Activated T-cell treated with anti-CD3 and anti-CD28 coated beads, Interleukin-2, amount 50 U/mL, for 24 hours (primary cell): ENCODE measurements around the gene TRAPPC3L.

Experiments used
- DNase-seq: peaks from one replicate; pipeline ENCODE4 v3.0.0-alpha.2; 2020
- H3K27ac Mint-ChIP-seq: 2 replicates; pipeline ENCODE4 v1.8.0; 2020; ENCODE audit warnings: mild to moderate bottlenecking, mixed read lengths
- H3K27me3 Mint-ChIP-seq: 2 replicates; pipeline ENCODE4 v1.8.0; 2020; ENCODE audit warnings: mixed read lengths
- H3K36me3 Mint-ChIP-seq: 2 replicates; pipeline ENCODE4 v1.8.0; 2020; ENCODE audit warnings: low read depth, mixed read lengths
- H3K4me1 Mint-ChIP-seq: 2 replicates; pipeline ENCODE4 v1.8.0; 2020; ENCODE audit warnings: low read depth, mixed read lengths
- H3K4me3 Mint-ChIP-seq: 2 replicates; pipeline ENCODE4 v1.8.0; 2020; ENCODE audit warnings: mild to moderate bottlenecking, moderate library complexity, mixed read lengths
- H3K9me3 Mint-ChIP-seq: 2 replicates; pipeline ENCODE4 v1.8.0; 2020; ENCODE audit warnings: mixed read lengths

The TRAPPC3L gene

GRCh38 chr6:116545651-116546050 is at the start of gene TRAPPC3L:
Gene TRAPPC3L (minus strand): TSS chr6:116545684. CDS start chr6:116545514, 170 bp downstream.
- no peaks in the 10 kb centered on the region for H3K36me3 Mint-ChIP-seq
- H3K4me1 Mint-ChIP-seq, result no peaks in the 10 kb centered on the region
- H3K27me3 Mint-ChIP-seq, result peaks cover 20% of the 10 kb centered on the region
- no peak within 1 kb of the TSS for H3K4me3 Mint-ChIP-seq
- H3K9me3 Mint-ChIP-seq, result no peaks in the 10 kb centered on the region
- no peak within 1 kb of the TSS for H3K27ac Mint-ChIP-seq
- no peak for DNase-seq

GRCh38 chr6:116595247-116595646 is 49.8 kb upstream of the TRAPPC3L start:
- peaks cover 87% of the 10 kb centered on the region for H3K36me3 Mint-ChIP-seq
- no peak overlapping the region for H3K27ac Mint-ChIP-seq
- DNase-seq, result no peak

DNA sequence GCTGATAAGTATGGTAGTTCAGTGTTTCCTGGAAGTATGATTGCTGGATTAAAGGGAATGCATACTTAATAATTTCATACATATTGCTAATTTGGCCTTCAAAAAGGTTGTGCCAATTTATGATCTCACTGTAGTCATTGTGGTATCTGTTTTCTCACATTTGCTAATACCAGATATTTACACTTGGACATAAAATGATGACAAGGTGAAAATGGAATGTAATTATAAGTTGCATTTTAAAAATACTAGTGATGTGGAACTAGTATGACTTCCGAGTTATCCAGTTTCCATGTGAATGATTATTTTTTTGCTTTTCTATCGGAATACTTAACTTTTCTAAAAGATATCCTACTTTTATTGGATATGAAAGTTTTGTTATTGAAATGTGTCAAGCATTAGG is 41.3 kb upstream of the TRAPPC3L start:
- no peak overlapping the region for H3K4me3 Mint-ChIP-seq
- no peaks in the 10 kb centered on the region for H3K9me3 Mint-ChIP-seq
- peaks cover 1% of the 10 kb centered on the region for H3K4me1 Mint-ChIP-seq
- H3K27me3 Mint-ChIP-seq, result no peaks in the 10 kb centered on the region
- H3K27ac Mint-ChIP-seq, result no peak overlapping the region
- DNase-seq, result no peak
- peaks cover 88% of the 10 kb centered on the region for H3K36me3 Mint-ChIP-seq

More at GRCh38 chr6:116595247-116595646, 49.8 kb upstream of the TRAPPC3L start:
- Mint-ChIP-seq H3K27me3 (no peaks in the 10 kb centered on the region), H3K4me3 (no peak overlapping the region), H3K4me1 (no peaks in the 10 kb centered on the region), H3K9me3 (no peaks in the 10 kb centered on the region)

GRCh38 chr6:116586276-116586675 is 40.8 kb upstream of the TRAPPC3L start:
- H3K36me3 Mint-ChIP-seq, result peaks cover 88% of the 10 kb centered on the region
- H3K9me3 Mint-ChIP-seq, result no peaks in the 10 kb centered on the region
- H3K4me3 Mint-ChIP-seq, result no peak overlapping the region
- peaks cover 4% of the 10 kb centered on the region for H3K4me1 Mint-ChIP-seq
- DNase-seq, result no peak
- no peak overlapping the region for H3K27ac Mint-ChIP-seq
- H3K27me3 Mint-ChIP-seq, result no peaks in the 10 kb centered on the region

DNA sequence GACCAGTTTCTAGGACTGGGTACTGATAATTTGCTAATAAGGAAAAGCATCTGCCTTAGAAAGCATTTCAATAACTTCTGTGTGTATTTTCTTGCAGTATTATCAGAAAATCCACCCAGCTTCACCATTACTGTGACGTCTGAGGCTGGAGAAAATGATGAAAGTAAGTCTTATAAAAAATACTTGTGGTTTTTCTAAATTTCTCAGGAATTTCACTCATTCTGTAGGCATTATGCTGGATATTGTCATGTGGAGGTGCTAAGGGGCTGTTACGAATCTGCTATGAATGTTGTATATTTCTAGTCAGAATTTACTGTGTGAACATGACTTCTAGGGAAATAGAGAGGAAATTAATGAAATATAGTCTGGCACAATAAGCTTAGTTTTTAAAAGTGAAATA is 34.7 kb upstream of the TRAPPC3L start:
- no peak for DNase-seq
- H3K4me3 Mint-ChIP-seq, result no peak overlapping the region
- H3K9me3 Mint-ChIP-seq, result no peaks in the 10 kb centered on the region
- H3K4me1 Mint-ChIP-seq, result peaks cover 39% of the 10 kb centered on the region
- H3K27me3 Mint-ChIP-seq, result no peaks in the 10 kb centered on the region
- H3K36me3 Mint-ChIP-seq, result peaks cover 91% of the 10 kb centered on the region
- no peak overlapping the region for H3K27ac Mint-ChIP-seq

DNA sequence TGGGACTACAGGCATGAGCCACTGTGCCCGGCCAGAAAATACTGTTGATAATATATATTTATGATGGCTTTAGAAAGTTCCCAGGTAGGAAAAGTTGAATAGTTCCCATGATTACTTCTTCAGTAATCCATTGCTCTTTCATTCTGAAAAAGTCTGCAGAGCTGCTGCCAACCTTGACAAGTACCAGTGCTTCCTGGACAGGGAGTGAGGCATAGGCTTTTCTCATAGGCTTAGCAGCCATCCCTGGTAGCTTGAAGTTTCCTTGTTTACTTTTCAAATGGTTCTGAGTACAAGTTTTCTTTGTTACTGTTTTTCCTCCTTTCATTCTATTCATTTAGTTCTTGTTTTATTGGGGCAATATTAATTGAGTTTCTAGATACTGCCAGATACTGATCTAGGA is 33.7 kb upstream of the TRAPPC3L start:
- no peak overlapping the region for H3K4me3 Mint-ChIP-seq
- no peak overlapping the region for H3K27ac Mint-ChIP-seq
- H3K36me3 Mint-ChIP-seq, result peaks cover 90% of the 10 kb centered on the region
- DNase-seq, result no peak
- H3K9me3 Mint-ChIP-seq, result no peaks in the 10 kb centered on the region
- H3K27me3 Mint-ChIP-seq, result no peaks in the 10 kb centered on the region
- peaks cover 42% of the 10 kb centered on the region for H3K4me1 Mint-ChIP-seq

DNA sequence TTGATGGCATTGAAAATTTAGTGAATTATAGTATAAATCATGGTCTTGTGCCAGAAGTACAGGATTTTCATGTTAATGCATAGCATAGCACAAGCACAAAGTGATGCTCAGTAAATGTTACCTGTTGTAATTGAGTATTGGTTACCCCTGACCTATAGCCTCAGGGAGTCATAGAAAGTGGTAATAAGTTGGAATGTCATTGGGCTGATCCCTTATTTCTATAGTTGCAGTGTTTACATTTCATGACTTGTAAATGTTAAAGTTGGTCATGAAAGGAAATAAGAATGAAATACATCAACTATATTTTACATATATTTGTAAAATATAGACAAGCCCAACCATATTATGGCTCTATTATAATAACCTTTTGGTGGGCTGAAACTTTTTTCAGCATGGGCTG is 32.9 kb upstream of the TRAPPC3L start:
- Mint-ChIP-seq H3K36me3 (peaks cover 90% of the 10 kb centered on the region), H3K9me3 (no peaks in the 10 kb centered on the region), H3K4me1 (peaks cover 50% of the 10 kb centered on the region), H3K27ac (no peak overlapping the region), H3K4me3 (no peak overlapping the region), H3K27me3 (no peaks in the 10 kb centered on the region)
- no peak for DNase-seq

GRCh38 chr6:116577486-116577885 is 32.0 kb upstream of the TRAPPC3L start:
- no peak overlapping the region for H3K27ac Mint-ChIP-seq

GRCh38 chr6:116575227-116575626 is 29.7 kb upstream of the TRAPPC3L start:
- H3K27ac Mint-ChIP-seq, result no peak overlapping the region

More at GRCh38 chr6:116577486-116577885, 32.0 kb upstream of the TRAPPC3L start:
- Mint-ChIP-seq H3K4me1 (peaks cover 58% of the 10 kb centered on the region), H3K9me3 (no peaks in the 10 kb centered on the region), H3K27me3 (no peaks in the 10 kb centered on the region), H3K4me3 (no peak overlapping the region), H3K36me3 (peaks cover 83% of the 10 kb centered on the region)
- no peak for DNase-seq

GRCh38 chr6:116572162-116572561 is 26.7 kb upstream of the TRAPPC3L start:
- no peak for DNase-seq
- H3K4me1 Mint-ChIP-seq, result peaks cover 64% of the 10 kb centered on the region
- H3K27ac Mint-ChIP-seq, result peak overlapping the region; percentile 98
- H3K9me3 Mint-ChIP-seq, result no peaks in the 10 kb centered on the region
- peak overlapping the region; percentile 93 for H3K4me3 Mint-ChIP-seq
- H3K27me3 Mint-ChIP-seq, result no peaks in the 10 kb centered on the region
- H3K36me3 Mint-ChIP-seq, result peaks cover 54% of the 10 kb centered on the region

More at GRCh38 chr6:116575227-116575626, 29.7 kb upstream of the TRAPPC3L start:
- Mint-ChIP-seq H3K36me3 (peaks cover 83% of the 10 kb centered on the region), H3K4me1 (peaks cover 63% of the 10 kb centered on the region), H3K4me3 (no peak overlapping the region), H3K9me3 (no peaks in the 10 kb centered on the region), H3K27me3 (no peaks in the 10 kb centered on the region)
- DNase-seq, result no peak

GRCh38 chr6:116571683-116572000 is 26.2 kb upstream of the TRAPPC3L start:
- Mint-ChIP-seq H3K27me3 (no peaks in the 10 kb centered on the region), H3K4me1 (peaks cover 60% of the 10 kb centered on the region), H3K27ac (peak overlapping the region; percentile 98), H3K36me3 (peaks cover 49% of the 10 kb centered on the region), H3K4me3 (peak overlapping the region; percentile 93), H3K9me3 (no peaks in the 10 kb centered on the region)
- DNase-seq, result no peak

DNA sequence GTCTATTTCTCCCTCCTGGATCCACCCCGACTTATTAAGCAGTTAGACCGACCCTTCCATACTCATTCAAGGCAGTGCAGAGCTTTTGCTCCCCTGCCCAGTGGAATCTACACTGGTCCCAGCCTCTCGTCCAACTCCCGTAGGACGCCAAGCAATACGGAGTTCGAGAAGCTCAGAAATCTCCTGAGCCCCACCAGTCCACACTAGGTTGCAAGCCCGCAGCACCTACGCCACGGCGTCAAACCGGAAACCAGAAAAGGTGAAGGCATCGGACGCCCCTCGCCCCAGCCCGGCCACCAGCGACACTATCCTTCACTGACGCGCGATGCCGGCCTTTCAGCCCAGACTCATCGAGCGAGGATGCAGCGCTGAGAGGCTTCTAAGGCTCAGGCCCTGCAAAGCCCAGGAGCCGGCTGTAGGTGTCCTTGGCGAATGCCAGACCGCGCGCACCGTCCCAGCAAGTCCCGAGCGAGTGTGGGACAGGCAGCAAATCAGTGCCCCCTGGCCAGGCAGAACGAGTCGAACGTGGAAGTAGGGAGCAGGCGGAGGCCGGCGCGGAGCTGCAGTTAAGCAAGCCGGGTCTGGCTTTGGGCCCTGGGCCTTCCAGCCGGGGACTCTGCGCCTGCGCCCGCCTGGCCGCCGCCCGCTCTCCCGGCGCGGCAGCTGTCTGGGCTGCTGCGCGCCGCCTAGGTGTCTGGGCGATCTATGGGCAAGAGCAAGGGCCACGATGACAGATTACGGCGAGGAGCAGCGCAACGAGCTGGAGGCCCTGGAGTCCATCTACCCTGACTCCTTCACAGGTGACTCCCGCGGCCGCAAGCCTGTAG is 25.6 kb upstream of the TRAPPC3L start, which contains the start of gene RWDD1:
Gene RWDD1 (plus strand): TSS at position 649 of the 827 bp plus-strand sequence. CDS start 79 bp downstream, at position 728.
- peak; percentile 98 for DNase-seq
- Mint-ChIP-seq H3K9me3 (no peaks in the 10 kb centered on the region), H3K4me3 (peak within 1 kb of the TSS; percentile 93), H3K27ac (peak within 1 kb of the TSS; percentile 98), H3K36me3 (peaks cover 43% of the 10 kb centered on the region), H3K27me3 (no peaks in the 10 kb centered on the region), H3K4me1 (peaks cover 55% of the 10 kb centered on the region)

- Mint-ChIP-seq H3K27ac (peak overlapping the region; percentile 3), H3K9me3 (no peaks in the 10 kb centered on the region), H3K4me1 (peaks cover 50% of the 10 kb centered on the region), H3K4me3 (peak overlapping the region; percentile 93), H3K36me3 (peaks cover 24% of the 10 kb centered on the region), H3K27me3 (peaks cover 1% of the 10 kb centered on the region)
- no peak for DNase-seq
These were observed 23.6 kb upstream of the TRAPPC3L start for GRCh38 chr6:116568821-116569755.

- no peak for DNase-seq
- Mint-ChIP-seq H3K4me1 (peaks cover 40% of the 10 kb centered on the region), H3K27ac (no peak overlapping the region), H3K27me3 (peaks cover 6% of the 10 kb centered on the region), H3K36me3 (peaks cover 17% of the 10 kb centered on the region), H3K4me3 (no peak overlapping the region), H3K9me3 (no peaks in the 10 kb centered on the region)
These were observed 22.6 kb upstream of the TRAPPC3L start for GRCh38 chr6:116568111-116568510.
